ENCODE data around the gene IL17RA. TPM values are rescaled to one million over a fixed set of nuclear protein-coding genes. Genes with fewer than 3 reads are reported as not detected.

The IL17RA gene
- total and polyA plus RNA-seq, 4 donors, result 3.1 to 9.0 (median 4.4) TPM

DNA sequence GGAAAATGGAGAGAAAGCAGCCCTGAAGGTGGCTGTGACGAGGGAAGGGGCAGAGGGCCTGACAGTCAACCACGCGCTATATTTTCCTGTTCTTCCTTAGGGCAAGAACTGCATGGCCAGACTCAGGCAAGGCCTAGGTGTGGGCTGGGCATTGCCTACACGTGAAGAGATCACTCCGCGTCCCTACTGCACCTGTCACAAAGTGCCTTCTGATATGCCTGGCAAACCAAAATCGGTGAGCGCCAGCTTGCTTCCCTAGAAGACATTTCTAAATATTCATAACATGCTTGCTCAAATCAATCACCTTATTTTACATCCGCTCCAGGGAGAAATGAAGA lies 30.1 kb downstream of the IL17RA start:
- 88% methylated on average over 9 of the region's 9 CpGs for WGBS
- Histone ChIP-seq H3K4me1 (ENCODE audit: control insufficient read depth in 4 of 4, insufficient read depth in 4 of 4, low read length in 3 of 4) (peaks cover 0 to 10% (median 3%) of the 10 kb centered on the region in 4 donors), H3K27me3 (ENCODE audit: control insufficient read depth in 4 of 4, insufficient read depth in 4 of 4, low read length in 3 of 4) (no peaks in the 10 kb centered on the region), H3K27ac (ENCODE audit: low read depth in 1 of 2, low read length in 2 of 2) (no peak overlapping the region), H3K9ac (ENCODE audit: low read depth in 1 of 2, low read length in 2 of 2) (no peak overlapping the region), H3K4me3 (ENCODE audit: low read depth in 1 of 3, low read length in 3 of 3) (no peak overlapping the region), H3K36me3 (ENCODE audit: control insufficient read depth in 4 of 4, insufficient read depth in 3 of 4, low read depth in 1 of 4, low read length in 3 of 4) (peaks cover 0 to 3% (median 0%) of the 10 kb centered on the region in 4 donors), H3K9me3 (ENCODE audit: control insufficient read depth in 4 of 4, low read length in 3 of 4) (no peaks in the 10 kb centered on the region)
- no peak for DNase-seq (ENCODE audit: low spot score)
- TF ChIP-seq MAX (IDR thresholded peaks at IDR 0.05) (no peak), HNF4A (conservative IDR thresholded peaks at IDR 0.05) (no peak), ZBTB33 (IDR thresholded peaks at IDR 0.05) (no peak), JUND (IDR thresholded peaks at IDR 0.05) (no peak), CTCF (IDR thresholded peaks at IDR 0.05; ENCODE audit: low read depth, low read length, missing input control) (no peak)
- TF ChIP-seq, protein P1, sequence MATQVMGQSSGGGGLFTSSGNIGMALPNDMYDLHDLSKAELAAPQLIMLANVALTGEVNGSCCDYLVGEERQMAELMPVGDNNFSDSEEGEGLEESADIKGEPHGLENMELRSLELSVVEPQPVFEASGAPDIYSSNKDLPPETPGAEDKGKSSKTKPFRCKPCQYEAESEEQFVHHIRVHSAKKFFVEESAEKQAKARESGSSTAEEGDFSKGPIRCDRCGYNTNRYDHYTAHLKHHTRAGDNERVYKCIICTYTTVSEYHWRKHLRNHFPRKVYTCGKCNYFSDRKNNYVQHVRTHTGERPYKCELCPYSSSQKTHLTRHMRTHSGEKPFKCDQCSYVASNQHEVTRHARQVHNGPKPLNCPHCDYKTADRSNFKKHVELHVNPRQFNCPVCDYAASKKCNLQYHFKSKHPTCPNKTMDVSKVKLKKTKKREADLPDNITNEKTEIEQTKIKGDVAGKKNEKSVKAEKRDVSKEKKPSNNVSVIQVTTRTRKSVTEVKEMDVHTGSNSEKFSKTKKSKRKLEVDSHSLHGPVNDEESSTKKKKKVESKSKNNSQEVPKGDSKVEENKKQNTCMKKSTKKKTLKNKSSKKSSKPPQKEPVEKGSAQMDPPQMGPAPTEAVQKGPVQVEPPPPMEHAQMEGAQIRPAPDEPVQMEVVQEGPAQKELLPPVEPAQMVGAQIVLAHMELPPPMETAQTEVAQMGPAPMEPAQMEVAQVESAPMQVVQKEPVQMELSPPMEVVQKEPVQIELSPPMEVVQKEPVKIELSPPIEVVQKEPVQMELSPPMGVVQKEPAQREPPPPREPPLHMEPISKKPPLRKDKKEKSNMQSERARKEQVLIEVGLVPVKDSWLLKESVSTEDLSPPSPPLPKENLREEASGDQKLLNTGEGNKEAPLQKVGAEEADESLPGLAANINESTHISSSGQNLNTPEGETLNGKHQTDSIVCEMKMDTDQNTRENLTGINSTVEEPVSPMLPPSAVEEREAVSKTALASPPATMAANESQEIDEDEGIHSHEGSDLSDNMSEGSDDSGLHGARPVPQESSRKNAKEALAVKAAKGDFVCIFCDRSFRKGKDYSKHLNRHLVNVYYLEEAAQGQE (IDR thresholded peaks at IDR 0.05), result no peak

- no peak for DNase-seq (ENCODE audit: low spot score)
- no peaks in the 10 kb centered on the region for H3K27me3 ChIP-seq (ENCODE audit: control insufficient read depth in 4 of 4, insufficient read depth in 4 of 4, low read length in 3 of 4)
- H3K36me3 ChIP-seq (ENCODE audit: control insufficient read depth in 4 of 4, insufficient read depth in 3 of 4, low read depth in 1 of 4, low read length in 3 of 4), result no peaks in the 10 kb centered on the region
- H3K27ac ChIP-seq (ENCODE audit: low read depth in 1 of 2, low read length in 2 of 2), result no peak overlapping the region
- H3K4me1 ChIP-seq (ENCODE audit: control insufficient read depth in 4 of 4, insufficient read depth in 4 of 4, low read length in 3 of 4), result peaks cover 2 to 14% (median 4%) of the 10 kb centered on the region in 4 donors
- H3K4me3 ChIP-seq (ENCODE audit: low read depth in 1 of 3, low read length in 3 of 3), result no peak overlapping the region
- WGBS, result 65% methylated on average over 4 of the region's 4 CpGs
- no peak overlapping the region for H3K9ac ChIP-seq (ENCODE audit: low read depth in 1 of 2, low read length in 2 of 2)
- no peaks in the 10 kb centered on the region for H3K9me3 ChIP-seq (ENCODE audit: control insufficient read depth in 4 of 4, low read length in 3 of 4)
- TF ChIP-seq YY1 (IDR thresholded peaks at IDR 0.05) (no peak), ZBTB33 (IDR thresholded peaks at IDR 0.05) (no peak), MAX (IDR thresholded peaks at IDR 0.05) (no peak), HNF4G (IDR thresholded peaks at IDR 0.05) (no peak), RXRA (IDR thresholded peaks at IDR 0.05) (no peak), HNF4A (conservative IDR thresholded peaks at IDR 0.05) (no peak), RAD21 (IDR thresholded peaks at IDR 0.05) (no peak), GABPA (IDR thresholded peaks at IDR 0.05 in 1 of 2, conservative IDR thresholded peaks at IDR 0.05 in 1 of 2) (no peak), FOXA2 (IDR thresholded peaks at IDR 0.05) (no peak), JUND (IDR thresholded peaks at IDR 0.05) (no peak), EGR1 (IDR thresholded peaks at IDR 0.05; ENCODE audit: low read depth in 2 of 2) (no peak), FOXA1 (IDR thresholded peaks at IDR 0.05) (no peak), SP1 (IDR thresholded peaks at IDR 0.05) (no peak)
- TF ChIP-seq, protein P2, sequence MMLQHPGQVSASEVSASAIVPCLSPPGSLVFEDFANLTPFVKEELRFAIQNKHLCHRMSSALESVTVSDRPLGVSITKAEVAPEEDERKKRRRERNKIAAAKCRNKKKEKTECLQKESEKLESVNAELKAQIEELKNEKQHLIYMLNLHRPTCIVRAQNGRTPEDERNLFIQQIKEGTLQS (IDR thresholded peaks at IDR 0.05), result no peak
- TF ChIP-seq, protein P1 (IDR thresholded peaks at IDR 0.05), result no peak
Measured at GRCh38 chr22:17115236-17115635, 30.4 kb downstream of the IL17RA start.
